ENCODE measurements around the gene MNX1. TPM values are rescaled to one million over a fixed set of nuclear protein-coding genes. Genes with fewer than 3 reads are reported as not detected.

Gene MNX1
- total and polyA plus RNA-seq, 9 of the 15 experiments (the other 6 are each of a cell fraction or from before 2014, with no cell fraction given) = 0.15 to 8.0 (median 1.4) TPM

DNA sequence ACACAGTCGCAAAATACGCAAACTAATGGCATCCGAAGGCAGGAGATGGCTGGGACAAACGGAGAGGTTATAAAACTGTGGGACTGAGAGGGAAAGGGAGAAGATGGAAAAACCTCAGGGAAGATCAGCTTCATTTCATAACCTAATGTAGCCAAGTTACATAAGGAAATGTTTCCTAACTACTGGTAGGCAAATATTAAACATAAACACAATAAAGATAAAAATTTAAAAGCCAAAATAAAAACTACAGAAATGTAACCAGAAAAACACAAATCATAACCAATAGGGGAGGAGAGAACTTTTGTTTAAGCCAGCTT is 13.1 kb upstream of the MNX1 start:
- peaks cover 70 to 80% of the 10 kb centered on the region in 2 experiments for H3K27me3 ChIP-seq (ENCODE audit: control insufficient read depth in 2 of 2, insufficient read depth in 2 of 2, low read length in 2 of 2)
- POLR2A ChIA-PET = interaction anchor here (0.5 to 2.4 kb wide), 5 partner anchors 10 to 55 kb away, joined by 3 to 11 read pairs (median 3); partner anchors contain the start of gene MNX1
- peaks cover 0 to 26% of the 10 kb centered on the region in 2 experiments; a peak in 3 of 5 replicates for H3K4me1 ChIP-seq (replicated peaks in 1 of 2; ENCODE audit: control insufficient read depth in 2 of 2, insufficient read depth in 2 of 2, low read length in 2 of 2)
- H3K4me2 ChIP-seq (ENCODE audit: insufficient read depth, low read length) = no peak overlapping the region
- H3K9me3 ChIP-seq (replicated peaks; ENCODE audit: control insufficient read depth, insufficient read depth, low read depth, low read length) = no peaks in the 10 kb centered on the region
- FAIRE-seq = no peak
- no peaks in the 10 kb centered on the region for H3K36me3 ChIP-seq (ENCODE audit: control insufficient read depth, insufficient read depth, low read length)
- CTCF ChIA-PET (ENCODE audit: low intra/inter-chr PET ratio) = no interaction called here
- H4K20me1 ChIP-seq (replicated peaks; ENCODE audit: control insufficient read depth, insufficient read depth, low read length) = 0 out of 2 replicates have a peak, but pooled peaks cover 5% of the 10 kb centered on the region
- ATAC-seq = no peak
- BruUV-seq (replicated peaks) = no TSS peak
- intact Hi-C loops (cut with micrococcal nuclease) (no loop called here), in situ Hi-C loops (cut with MboI) (no loop called here)
- TF ChIP-seq EZH2 (IDR thresholded peaks at IDR 0.05; ENCODE audit: borderline replicate concordance, low read depth, low read length) (0 out of 2 replicates have a peak, but pooled peaks have one; percentile 25), GATA2 (CRISPR knock-in tag; IDR thresholded peaks at IDR 0.05) (no peak)
- no peak overlapping the region for H3K9ac ChIP-seq (ENCODE audit: insufficient read depth in 1 of 2, low read depth in 2 of 2, low read length in 2 of 2)
- no peaks in the 10 kb centered on the region for H3K9me1 ChIP-seq (ENCODE audit: control insufficient read depth, insufficient read depth, low read length)
- 1% methylated on average over 4 of the region's 4 CpGs for WGBS (ENCODE audit: insufficient coverage, low coverage, missing lambda C conversion rate)
- H3K79me2 ChIP-seq (ENCODE audit: control insufficient read depth, insufficient read depth, low read length) = no peaks in the 10 kb centered on the region
- H2AFZ ChIP-seq (ENCODE audit: low read depth, low read length) = no peak overlapping the region
- no peak overlapping the region for H3K27ac ChIP-seq (ENCODE audit: extremely low read depth, low read depth, low read length)
- no peak overlapping the region for H3K4me3 ChIP-seq
- no peak for DNase-seq (ENCODE audit: extremely low read depth in 1 of 4, low spot score in 3 of 4)

DNA sequence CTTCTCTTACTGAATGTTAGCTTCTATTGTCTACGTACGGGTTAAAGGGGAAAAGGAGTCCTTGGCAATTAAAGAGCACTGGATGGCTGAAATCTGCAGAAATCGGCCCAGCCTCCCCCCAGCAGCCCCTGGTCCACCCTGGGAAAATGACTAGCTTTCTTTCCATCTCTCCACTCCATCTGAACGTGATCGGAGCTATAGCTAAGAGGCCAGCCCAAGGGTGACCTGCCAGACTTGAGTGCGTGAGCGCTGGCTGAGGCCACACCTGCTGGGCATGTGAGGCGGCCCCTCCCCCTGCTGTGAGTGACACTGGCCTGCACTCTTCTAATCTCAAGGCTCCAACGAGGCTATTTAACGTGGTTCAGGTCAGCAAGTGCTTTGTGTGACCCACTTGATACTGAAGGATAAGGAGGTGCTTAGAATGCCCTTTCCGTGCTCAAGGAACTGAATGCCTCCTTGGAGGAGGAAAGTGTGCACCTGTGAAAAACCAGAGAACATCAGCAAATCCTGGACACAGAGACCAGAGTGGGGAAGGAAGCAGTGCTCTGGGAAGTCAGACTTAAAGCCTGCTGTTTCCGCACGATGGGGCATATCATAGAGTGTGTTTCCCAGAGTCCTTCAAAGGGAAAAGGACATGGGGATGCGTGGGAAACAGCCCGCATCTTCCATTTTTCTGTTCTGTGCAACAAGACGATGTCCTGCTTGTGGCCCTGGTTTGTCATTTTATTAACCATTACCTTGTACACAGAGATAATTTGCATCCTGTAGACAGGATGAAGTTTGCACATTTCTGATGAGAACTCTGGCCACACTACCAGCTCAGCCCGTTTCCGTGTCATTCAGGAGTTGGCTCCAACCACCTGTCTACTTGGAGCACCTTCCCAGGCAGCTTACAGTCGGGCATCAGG is 12.5 kb upstream of the MNX1 start:
- ChIA-PET CTCF (ENCODE audit: low intra/inter-chr PET ratio) (no interaction called here), POLR2A (interaction anchor here (0.5 to 2.4 kb wide), 7 partner anchors 9 to 1663 kb away, joined by 3 to 11 read pairs (median 3); partner anchors contain the start of gene MNX1)
- Histone ChIP-seq H3K4me3 (no peak overlapping the region), H3K79me2 (ENCODE audit: control insufficient read depth, insufficient read depth, low read length) (no peaks in the 10 kb centered on the region), H3K9me3 (replicated peaks; ENCODE audit: control insufficient read depth, insufficient read depth, low read depth, low read length) (no peaks in the 10 kb centered on the region), H3K27me3 (ENCODE audit: control insufficient read depth in 2 of 2, insufficient read depth in 2 of 2, low read length in 2 of 2) (peaks cover 70 to 80% of the 10 kb centered on the region in 2 experiments), H3K9ac (ENCODE audit: insufficient read depth in 1 of 2, low read depth in 2 of 2, low read length in 2 of 2) (no peak overlapping the region), H3K9me1 (ENCODE audit: control insufficient read depth, insufficient read depth, low read length) (no peaks in the 10 kb centered on the region), H3K4me1 (replicated peaks in 1 of 2; ENCODE audit: control insufficient read depth in 2 of 2, insufficient read depth in 2 of 2, low read length in 2 of 2) (peaks cover 0 to 32% of the 10 kb centered on the region in 2 experiments; a peak in 3 of 5 replicates), H4K20me1 (replicated peaks; ENCODE audit: control insufficient read depth, insufficient read depth, low read length) (0 out of 2 replicates have a peak, but pooled peaks cover 5% of the 10 kb centered on the region), H2AFZ (ENCODE audit: low read depth, low read length) (no peak overlapping the region), H3K4me2 (ENCODE audit: insufficient read depth, low read length) (no peak overlapping the region), H3K27ac (ENCODE audit: extremely low read depth, low read depth, low read length) (no peak overlapping the region), H3K36me3 (ENCODE audit: control insufficient read depth, insufficient read depth, low read length) (no peaks in the 10 kb centered on the region)
- BruUV-seq (replicated peaks) = no TSS peak
- intact Hi-C loops (cut with micrococcal nuclease) (no loop called here), in situ Hi-C loops (cut with MboI) (no loop called here)
- peak; percentile 78 for ATAC-seq
- 3% methylated on average over 19 of the region's 19 CpGs for WGBS (ENCODE audit: insufficient coverage, low coverage, missing lambda C conversion rate)
- peak in 1 of 4 experiments; percentile 46 for DNase-seq (ENCODE audit: extremely low read depth in 1 of 4, low spot score in 3 of 4)
- FAIRE-seq = no peak
- TF ChIP-seq, protein P1, sequence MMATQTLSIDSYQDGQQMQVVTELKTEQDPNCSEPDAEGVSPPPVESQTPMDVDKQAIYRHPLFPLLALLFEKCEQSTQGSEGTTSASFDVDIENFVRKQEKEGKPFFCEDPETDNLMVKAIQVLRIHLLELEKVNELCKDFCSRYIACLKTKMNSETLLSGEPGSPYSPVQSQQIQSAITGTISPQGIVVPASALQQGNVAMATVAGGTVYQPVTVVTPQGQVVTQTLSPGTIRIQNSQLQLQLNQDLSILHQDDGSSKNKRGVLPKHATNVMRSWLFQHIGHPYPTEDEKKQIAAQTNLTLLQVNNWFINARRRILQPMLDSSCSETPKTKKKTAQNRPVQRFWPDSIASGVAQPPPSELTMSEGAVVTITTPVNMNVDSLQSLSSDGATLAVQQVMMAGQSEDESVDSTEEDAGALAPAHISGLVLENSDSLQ (IDR thresholded peaks at IDR 0.05) = peak; percentile 95
- peak; percentile 32 for TF ChIP-seq CBFA2T3 (IDR thresholded peaks at IDR 0.05)
- no peak for TF ChIP-seq TGIF2 (CRISPR knock-in tag; IDR thresholded peaks at IDR 0.05)
- 0 out of 2 replicates have a peak, but pooled peaks have one; percentile 25 for TF ChIP-seq TCF3 (CRISPR knock-in tag; IDR thresholded peaks at IDR 0.05)
- no peak for TF ChIP-seq ZSCAN29 (IDR thresholded peaks at IDR 0.05)
- TF ChIP-seq, protein P2, sequence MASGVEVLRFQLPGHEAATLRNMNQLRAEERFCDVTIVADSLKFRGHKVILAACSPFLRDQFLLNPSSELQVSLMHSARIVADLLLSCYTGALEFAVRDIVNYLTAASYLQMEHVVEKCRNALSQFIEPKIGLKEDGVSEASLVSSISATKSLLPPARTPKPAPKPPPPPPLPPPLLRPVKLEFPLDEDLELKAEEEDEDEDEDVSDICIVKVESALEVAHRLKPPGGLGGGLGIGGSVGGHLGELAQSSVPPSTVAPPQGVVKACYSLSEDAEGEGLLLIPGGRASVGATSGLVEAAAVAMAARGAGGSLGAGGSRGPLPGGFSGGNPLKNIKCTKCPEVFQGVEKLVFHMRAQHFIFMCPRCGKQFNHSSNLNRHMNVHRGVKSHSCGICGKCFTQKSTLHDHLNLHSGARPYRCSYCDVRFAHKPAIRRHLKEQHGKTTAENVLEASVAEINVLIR (CRISPR knock-in tag; IDR thresholded peaks at IDR 0.05) = no peak
- TF ChIP-seq CAMTA2 (CRISPR knock-in tag; conservative IDR thresholded peaks at IDR 0.05) = no peak
